GM20431 (cell line): ENCODE results near the gene SLC43A2.

Source experiments
- in situ Hi-C: fragments of 300-500 bp; cut with MseI, MboI; formaldehyde crosslinking; loops from one replicate; pipeline ENCODE4 v1.15.0; 2020; ENCODE audit warnings: low sequenced_read_pairs; ENCODE audit not compliant: unreplicated experiment

SLC43A2 gene

GRCh38 chr17:1644493-1645206, 16.0 kb upstream of the SLC43A2 start:
- in situ Hi-C loops: no loop called here

DNA sequence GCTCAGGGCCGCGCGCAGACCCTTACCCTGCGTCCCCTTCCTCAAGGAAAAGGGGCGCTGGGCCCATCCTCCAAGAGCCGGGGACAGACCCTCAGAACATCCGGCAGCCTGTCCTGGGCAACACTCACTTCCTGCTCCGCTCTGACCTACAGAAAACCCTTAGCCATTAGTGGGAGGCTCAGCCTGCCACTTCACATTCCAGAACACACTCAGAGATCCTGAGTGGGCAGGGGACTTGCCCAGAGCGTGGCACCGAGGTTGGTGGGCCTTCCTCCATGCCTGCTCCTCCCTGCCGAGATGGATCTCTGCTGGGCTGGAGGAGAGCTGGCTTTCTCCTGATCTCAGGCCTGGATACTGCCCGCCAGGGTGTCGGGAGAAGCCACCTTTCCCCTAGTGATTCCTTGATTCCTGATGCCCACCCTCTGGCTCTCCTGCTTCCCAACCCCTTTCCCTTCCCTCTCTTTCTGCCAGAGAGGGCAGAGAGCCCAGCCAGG, 15.4 kb upstream of the SLC43A2 start:
- in situ Hi-C loops: no loop called here

DNA sequence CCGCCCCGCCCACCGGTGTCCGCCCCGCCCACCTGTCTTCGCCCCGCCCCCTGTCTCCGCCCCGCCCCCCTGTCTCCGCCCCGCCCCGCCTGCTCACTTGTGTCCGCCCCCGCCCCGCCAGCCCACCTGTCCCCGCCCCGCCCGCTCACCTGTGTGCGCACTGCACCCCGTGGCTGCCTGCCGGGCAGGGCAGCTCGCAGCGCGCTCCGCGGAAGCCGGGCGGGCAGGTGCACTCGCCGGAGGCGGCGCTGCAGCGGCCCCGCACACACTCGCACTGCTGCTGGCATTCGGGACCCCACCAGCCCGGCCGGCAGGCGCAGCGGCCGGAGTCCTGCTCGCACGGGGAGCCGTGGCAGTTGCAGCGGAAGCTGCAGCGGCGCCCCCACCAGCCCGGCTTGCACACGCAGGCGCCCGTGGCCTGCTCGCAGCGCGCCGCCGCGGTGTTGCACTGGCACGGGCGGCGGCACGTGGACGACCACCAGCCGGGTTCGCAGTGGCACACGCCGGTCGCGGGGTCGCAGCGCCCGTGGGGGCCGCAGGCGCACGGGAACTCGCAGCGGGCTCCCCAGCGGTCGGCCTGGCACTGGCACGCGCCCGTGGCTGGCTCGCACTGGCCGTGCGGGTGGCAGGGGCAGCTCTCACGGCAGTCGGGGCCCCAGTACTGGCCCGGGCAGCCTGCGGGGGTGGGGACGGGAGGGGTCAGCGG, 14.8 kb upstream of the SLC43A2 start:
- in situ Hi-C loops: no loop called here

DNA sequence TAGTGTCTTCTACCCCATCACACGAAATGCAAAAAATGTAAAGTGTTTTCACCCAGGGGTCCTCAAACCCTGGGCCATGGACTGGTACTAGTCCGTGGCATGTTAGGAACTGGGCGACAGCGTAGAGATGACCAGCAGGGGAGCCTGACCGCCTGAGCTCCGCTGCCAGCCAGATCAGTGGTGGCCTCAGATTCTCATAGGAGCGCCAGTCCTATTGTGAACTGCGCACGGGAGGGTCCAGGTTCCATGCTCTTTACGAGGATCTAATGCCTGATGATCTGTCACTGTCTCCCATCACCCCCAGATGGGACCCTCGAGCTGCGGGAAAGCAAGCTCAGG, 12.4 kb upstream of the SLC43A2 start:
- in situ Hi-C loops: no loop called here

- in situ Hi-C loops: no loop called here
Measured at GRCh38 chr17:1640329-1641064, 11.9 kb upstream of the SLC43A2 start.

GRCh38 chr17:1639549-1640180, 11.0 kb upstream of the SLC43A2 start:
- in situ Hi-C loops: loop anchor here (10.0 kb wide), 1 partner anchor 65 kb away; no protein-coding TSS in a partner anchor

DNA sequence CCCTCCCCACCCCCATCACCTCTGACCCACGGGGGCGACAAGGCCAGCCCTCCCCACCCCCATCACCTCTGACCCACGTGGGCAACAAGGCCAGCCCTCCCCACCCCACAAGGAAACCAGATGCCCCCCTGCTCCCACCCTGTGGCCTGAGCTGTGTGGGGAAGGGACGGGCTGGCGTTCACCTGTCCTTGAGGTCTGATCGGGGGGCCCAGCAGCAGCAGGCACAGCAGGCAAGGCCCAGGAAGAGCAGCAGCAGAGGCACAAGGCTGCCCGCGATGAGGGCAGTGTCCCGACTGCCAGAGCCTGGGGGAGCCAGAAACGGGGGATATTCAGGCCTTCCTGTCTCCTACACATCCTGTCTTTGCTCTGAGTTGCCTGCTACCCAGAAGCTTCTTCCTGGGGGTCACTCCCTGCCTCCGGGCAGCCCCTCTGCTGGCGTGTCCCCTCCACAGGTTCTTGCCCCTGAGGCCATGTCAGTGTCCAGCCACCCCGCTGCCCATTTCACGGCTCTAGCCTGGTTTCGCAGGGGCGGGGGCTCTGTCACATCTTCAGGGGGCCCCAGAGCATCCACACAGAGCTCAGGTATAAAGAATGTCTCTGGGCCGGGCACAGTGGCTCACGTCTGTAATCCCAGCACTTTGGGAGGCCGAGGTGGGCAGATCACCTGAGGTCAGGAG, 10.1 kb upstream of the SLC43A2 start:
- in situ Hi-C loops: loop anchor here (10.0 kb wide), 1 partner anchor 64 kb away; no protein-coding TSS in a partner anchor

GRCh38 chr17:1638171-1638590, 9.5 kb upstream of the SLC43A2 start:
- in situ Hi-C loops: loop anchor here (10.0 kb wide), 1 partner anchor 63 kb away; no protein-coding TSS in a partner anchor

DNA sequence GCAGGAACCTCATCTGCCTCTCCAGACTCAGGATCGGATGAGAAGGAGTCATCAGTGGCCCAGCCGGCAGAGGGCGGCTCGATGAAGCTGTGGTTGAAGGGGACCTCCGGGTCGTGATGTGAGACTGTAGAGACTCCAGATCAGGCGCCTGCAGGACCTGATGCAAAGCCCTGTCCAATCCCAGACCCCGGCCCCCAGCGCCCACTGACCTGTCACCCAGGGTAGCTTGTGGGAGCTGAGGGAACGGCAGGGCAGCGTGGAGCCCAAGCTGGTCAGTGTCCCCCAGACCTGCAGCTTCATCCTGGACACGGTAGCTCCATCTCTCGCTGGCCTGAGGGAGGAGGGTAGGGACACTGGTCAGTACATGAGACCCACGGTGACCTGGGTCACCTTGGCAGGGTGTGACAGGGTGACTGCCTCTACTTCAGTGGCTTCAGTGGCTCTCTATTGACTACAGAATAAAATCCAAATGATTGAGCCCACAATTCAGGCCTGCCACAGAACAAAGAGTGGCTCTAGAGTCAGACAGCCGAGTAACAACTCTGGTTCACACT, 8.2 kb upstream of the SLC43A2 start:
- in situ Hi-C loops: loop anchor here (10.0 kb wide), 1 partner anchor 62 kb away; no protein-coding TSS in a partner anchor

- in situ Hi-C loops: loop anchor here (10.0 kb wide), 1 partner anchor 61 kb away; no protein-coding TSS in a partner anchor
Measured at GRCh38 chr17:1635675-1636465, 7.2 kb upstream of the SLC43A2 start.

DNA sequence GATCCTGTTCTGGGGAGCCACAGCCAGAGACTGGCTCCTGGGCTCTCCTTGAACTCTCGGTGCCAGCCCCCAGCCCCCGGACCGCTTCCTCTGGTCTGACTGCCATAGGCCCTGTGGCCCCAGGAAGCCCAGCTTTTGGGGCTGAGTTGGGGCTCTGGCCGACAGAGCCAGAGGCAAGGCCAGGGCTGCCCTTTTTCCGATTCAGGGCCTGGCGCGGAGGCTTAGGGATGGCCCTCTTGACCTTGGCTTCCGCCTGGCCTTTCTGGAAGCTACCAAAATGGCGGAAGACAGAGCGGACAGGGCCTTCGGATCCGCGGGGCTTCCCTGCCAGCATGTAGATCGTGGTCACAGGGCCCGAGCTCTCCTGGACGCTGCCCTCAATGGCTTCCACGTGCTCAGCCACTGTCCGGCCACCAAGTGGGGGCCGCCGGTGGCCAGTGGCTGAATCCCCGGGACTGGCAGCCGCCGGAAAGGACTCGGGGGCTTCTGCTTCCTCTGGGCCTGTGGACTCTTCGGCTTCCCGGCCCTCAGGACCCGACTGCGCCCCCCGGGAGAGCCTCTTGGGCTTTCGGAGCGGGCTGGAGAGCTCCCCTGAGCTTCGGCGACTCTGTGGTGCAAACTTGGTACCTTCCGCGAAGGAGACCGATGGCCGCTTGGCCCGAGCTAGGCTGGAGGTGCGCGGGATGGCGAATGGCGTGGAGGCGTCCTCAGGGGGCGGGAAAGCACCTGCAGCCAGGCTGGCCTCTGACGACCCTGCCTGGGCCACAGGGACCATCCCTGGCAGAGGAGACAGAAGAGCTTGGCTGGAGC, 6.4 kb upstream of the SLC43A2 start:
- in situ Hi-C loops: loop anchor here (10.0 kb wide), 1 partner anchor 60 kb away; no protein-coding TSS in a partner anchor

DNA sequence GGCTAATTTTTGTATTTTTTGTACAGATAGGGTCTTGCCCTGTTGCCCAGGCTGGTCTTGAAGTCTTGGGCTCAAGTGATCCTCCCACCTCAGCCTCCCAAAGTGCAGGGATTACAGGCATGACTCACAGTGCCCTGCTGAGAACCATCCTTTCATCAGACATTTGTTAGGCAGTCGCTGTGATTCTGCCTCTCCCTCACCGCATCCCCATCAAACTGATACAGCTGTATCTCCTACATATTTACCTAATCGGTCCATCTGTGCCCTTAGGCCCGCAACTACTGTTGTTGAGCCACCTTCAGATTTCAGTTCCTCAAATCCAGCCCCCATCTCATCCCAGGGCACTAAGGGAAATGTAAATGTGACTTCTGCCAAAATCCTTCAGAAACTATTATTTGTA, 2.0 kb upstream of the SLC43A2 start:
- in situ Hi-C loops: loop anchor here (10.0 kb wide), 1 partner anchor 56 kb away; no protein-coding TSS in a partner anchor

DNA sequence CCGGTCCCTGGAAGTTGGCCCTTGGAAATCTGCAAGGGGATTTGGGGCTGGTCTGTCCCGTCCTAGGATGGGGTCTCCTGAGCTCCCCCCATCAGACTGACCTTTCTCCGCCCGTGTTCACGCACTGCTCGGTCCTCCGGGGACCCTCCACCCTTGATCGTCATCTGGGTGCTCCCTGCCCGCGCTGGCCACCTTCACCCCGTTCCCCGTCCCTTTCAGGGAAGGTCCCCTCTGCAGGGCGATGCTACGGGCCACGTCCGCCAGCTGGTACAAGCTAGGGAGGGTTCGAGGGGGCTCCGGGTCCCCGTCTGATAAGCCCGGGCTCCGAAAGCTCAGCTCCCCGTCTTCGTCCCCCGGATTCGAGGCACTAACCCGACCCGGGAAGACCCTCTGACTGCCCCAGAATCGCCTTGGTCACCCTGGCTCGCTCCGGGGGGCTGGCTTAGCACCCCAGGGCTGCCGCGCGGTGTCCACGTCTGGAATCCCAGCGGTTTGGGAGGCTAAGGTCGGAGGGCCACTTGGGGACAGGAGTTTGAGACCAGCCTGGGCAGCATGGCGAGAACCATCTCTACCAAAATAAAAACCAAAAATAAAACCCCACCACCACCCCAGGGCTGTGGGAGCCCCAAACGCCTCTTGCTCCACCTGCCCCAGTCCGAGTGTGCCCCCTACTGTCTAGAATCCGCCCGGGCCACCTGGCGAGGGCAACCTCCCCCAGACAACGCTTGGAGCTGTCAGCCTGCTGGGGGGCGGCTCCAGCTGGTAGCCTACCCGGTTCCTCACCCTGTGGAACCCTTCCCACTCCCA, 1.1 kb upstream of the SLC43A2 start:
- in situ Hi-C loops: loop anchor here (10.0 kb wide), 1 partner anchor 55 kb away; no protein-coding TSS in a partner anchor

DNA sequence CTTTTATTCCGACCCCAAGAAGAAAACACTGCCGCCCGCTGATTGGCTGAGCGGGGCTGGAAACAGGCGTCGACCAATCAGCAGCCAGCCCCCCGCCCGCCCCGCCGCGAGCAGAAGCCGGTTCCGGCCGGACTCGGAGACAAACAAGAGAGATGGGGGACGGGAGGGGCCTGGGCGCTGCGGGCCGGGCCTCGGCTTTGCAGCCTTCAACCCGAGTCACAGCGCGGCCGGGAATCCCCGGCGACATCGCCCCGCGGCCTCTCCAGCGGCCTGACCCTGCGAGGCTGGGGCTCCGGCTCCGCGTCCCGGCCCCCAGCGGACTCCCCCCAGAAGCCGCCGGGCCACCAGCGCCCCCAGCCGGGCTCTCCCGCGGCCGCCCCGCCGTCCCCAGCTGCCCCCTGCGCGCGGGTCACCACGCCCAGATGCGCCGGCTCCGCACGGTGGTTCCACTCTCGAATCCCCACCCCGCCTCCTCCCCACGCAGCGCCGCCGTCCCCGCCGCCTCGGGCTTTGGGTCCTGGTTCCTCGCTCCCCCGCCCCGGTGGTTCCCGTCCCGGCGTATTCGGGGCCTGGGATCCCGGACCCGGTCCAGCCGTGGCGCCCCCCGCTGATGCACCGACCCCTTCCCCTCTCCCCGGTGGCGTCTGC, 346 bp upstream of the SLC43A2 start:
- in situ Hi-C loops: no loop called here

- in situ Hi-C loops: no loop called here
Measured at GRCh38 chr17:1627182-1627981, 1.3 kb downstream of the SLC43A2 start.
